ENCODE measurements around the gene CACNA1G.

The CACNA1G gene

DNA sequence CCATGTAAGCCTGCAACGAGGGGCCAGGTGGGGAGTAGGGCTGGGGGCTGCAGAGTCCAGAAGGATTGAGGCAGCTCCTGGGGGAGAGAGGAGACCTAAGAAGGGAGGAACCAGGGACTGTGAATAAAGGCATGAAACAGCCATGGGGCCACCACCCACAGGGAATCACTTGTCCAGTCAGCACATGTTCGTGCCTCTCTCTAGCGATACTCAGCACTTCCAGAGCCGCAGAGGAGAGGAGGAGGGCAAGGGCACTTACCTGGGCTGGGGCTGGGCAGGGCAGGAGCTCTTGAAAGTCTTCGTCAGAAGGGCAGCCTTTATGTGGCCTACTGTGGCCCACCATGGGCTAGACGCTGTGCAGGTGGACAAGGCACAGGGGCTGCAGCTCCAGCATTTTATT, 24.2 kb downstream of the CACNA1G start:
- H3K27me3 ChIP-seq (ENCODE audit: control insufficient read depth in 1 of 2, insufficient read depth in 2 of 2, low read length in 2 of 2) = peaks cover 0 to 2% of the 10 kb centered on the region in 2 donors
- H3K36me3 ChIP-seq (ENCODE audit: control insufficient read depth in 1 of 2, insufficient read depth in 2 of 2, low read length in 2 of 2) = no peaks in the 10 kb centered on the region
- no peak overlapping the region for H3K4me3 ChIP-seq (ENCODE audit: low read depth in 1 of 2, low read length in 2 of 2)
- H3K9me3 ChIP-seq (ENCODE audit: control insufficient read depth in 1 of 2, low read length in 2 of 2) = no peaks in the 10 kb centered on the region
- no peak overlapping the region for H3K9ac ChIP-seq (ENCODE audit: low read depth in 1 of 2, low read length in 2 of 2)
- H3K4me1 ChIP-seq (ENCODE audit: control insufficient read depth in 1 of 2, insufficient read depth in 2 of 2, low read length in 2 of 2) = peaks cover 3 to 6% of the 10 kb centered on the region in 2 donors
- no peak overlapping the region for H3K27ac ChIP-seq (ENCODE audit: low read depth, low read length)

DNA sequence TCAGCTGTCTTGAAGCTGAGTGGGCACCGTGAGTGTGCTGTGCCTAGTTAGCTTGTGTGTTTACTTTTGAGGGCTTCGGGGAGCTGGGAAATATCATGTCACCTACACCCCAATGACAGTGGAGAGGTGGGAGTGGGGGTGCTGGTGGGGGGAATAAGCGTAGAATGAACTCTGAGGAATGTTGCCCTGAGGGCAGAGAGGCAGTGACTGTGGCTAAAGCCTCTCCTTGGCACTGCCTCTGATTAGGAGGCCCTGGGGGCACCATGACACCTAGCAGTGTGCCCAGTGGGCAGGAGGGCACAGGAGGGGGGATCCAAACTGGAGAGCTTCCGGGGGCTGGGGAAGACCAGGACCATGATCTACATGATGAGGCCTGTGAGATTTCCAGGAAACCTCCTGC, 24.8 kb downstream of the CACNA1G start:
- H3K27me3 ChIP-seq (ENCODE audit: control insufficient read depth in 1 of 2, insufficient read depth in 2 of 2, low read length in 2 of 2) = no peaks in the 10 kb centered on the region
- H3K4me1 ChIP-seq (ENCODE audit: control insufficient read depth in 1 of 2, insufficient read depth in 2 of 2, low read length in 2 of 2) = peaks cover 3 to 6% of the 10 kb centered on the region in 2 donors
- no peaks in the 10 kb centered on the region for H3K9me3 ChIP-seq (ENCODE audit: control insufficient read depth in 1 of 2, low read length in 2 of 2)
- H3K4me3 ChIP-seq (ENCODE audit: low read depth in 1 of 2, low read length in 2 of 2) = no peak overlapping the region
- H3K27ac ChIP-seq (ENCODE audit: low read depth, low read length) = no peak overlapping the region
- H3K36me3 ChIP-seq (ENCODE audit: control insufficient read depth in 1 of 2, insufficient read depth in 2 of 2, low read length in 2 of 2) = no peaks in the 10 kb centered on the region
- H3K9ac ChIP-seq (ENCODE audit: low read depth in 1 of 2, low read length in 2 of 2) = no peak overlapping the region

DNA sequence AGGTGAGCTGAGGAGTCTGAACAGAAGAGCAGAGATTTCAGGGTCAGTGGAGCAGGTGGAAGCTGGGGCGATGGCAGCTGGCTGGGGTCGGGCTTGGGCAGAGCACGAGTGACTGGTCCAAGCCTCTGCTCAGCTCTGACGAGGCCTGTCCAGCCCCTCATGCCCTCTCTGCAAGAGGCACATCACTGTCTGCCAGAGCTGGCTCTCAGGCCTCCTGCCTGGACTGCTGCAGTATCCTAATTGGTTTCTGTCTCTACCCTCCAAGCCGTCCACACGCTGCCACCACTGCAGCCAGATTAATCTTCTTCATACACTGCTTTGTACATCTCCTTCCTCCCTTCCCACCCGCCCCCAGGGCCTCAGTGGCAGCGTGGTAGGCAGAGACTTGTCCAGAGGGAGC, 25.4 kb downstream of the CACNA1G start:
- Histone ChIP-seq H3K4me3 (ENCODE audit: low read depth in 1 of 2, low read length in 2 of 2) (no peak overlapping the region), H3K27me3 (ENCODE audit: control insufficient read depth in 1 of 2, insufficient read depth in 2 of 2, low read length in 2 of 2) (no peaks in the 10 kb centered on the region), H3K36me3 (ENCODE audit: control insufficient read depth in 1 of 2, insufficient read depth in 2 of 2, low read length in 2 of 2) (no peaks in the 10 kb centered on the region), H3K27ac (ENCODE audit: low read depth, low read length) (no peak overlapping the region), H3K4me1 (ENCODE audit: control insufficient read depth in 1 of 2, insufficient read depth in 2 of 2, low read length in 2 of 2) (peaks cover 3 to 6% of the 10 kb centered on the region in 2 donors), H3K9me3 (ENCODE audit: control insufficient read depth in 1 of 2, low read length in 2 of 2) (no peaks in the 10 kb centered on the region), H3K9ac (ENCODE audit: low read depth in 1 of 2, low read length in 2 of 2) (no peak overlapping the region)

GRCh38 chr17:50586421-50587247, 26.1 kb downstream of the CACNA1G start:
- peaks cover 3 to 6% of the 10 kb centered on the region in 2 donors for H3K4me1 ChIP-seq (ENCODE audit: control insufficient read depth in 1 of 2, insufficient read depth in 2 of 2, low read length in 2 of 2)

DNA sequence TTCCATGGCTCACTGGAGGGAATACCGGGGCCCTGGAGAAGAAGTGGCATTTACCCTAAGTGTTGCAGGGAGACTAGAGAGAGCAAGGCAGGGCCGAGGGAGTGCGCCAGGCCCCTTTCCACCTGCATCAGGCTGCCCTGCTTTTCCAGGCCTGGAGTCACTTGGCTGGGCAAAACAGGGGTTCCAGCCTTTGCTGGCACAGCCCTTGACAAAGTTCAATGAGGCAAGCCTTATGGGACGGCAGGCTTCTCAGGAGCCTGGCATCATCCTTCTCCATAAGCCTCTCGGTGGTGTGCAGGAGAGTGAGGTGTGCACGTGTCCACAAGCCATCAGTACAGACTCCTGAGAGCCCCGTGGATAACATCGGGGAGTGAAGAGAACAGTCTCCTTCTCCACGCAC, 27.1 kb downstream of the CACNA1G start:
- H3K4me3 ChIP-seq (ENCODE audit: low read depth in 1 of 2, low read length in 2 of 2) = no peak overlapping the region
- H3K27me3 ChIP-seq (ENCODE audit: control insufficient read depth in 1 of 2, insufficient read depth in 2 of 2, low read length in 2 of 2) = no peaks in the 10 kb centered on the region
- H3K9ac ChIP-seq (ENCODE audit: low read depth in 1 of 2, low read length in 2 of 2) = no peak overlapping the region
- no peak overlapping the region for H3K27ac ChIP-seq (ENCODE audit: low read depth, low read length)
- no peaks in the 10 kb centered on the region for H3K36me3 ChIP-seq (ENCODE audit: control insufficient read depth in 1 of 2, insufficient read depth in 2 of 2, low read length in 2 of 2)
- H3K4me1 ChIP-seq (ENCODE audit: control insufficient read depth in 1 of 2, insufficient read depth in 2 of 2, low read length in 2 of 2) = peaks cover 3 to 6% of the 10 kb centered on the region in 2 donors
- no peaks in the 10 kb centered on the region for H3K9me3 ChIP-seq (ENCODE audit: control insufficient read depth in 1 of 2, low read length in 2 of 2)

More at GRCh38 chr17:50586421-50587247, 26.1 kb downstream of the CACNA1G start:
- H3K27ac ChIP-seq (ENCODE audit: low read depth, low read length) = no peak overlapping the region
- no peak overlapping the region for H3K9ac ChIP-seq (ENCODE audit: low read depth in 1 of 2, low read length in 2 of 2)
- no peaks in the 10 kb centered on the region for H3K9me3 ChIP-seq (ENCODE audit: control insufficient read depth in 1 of 2, low read length in 2 of 2)
- H3K27me3 ChIP-seq (ENCODE audit: control insufficient read depth in 1 of 2, insufficient read depth in 2 of 2, low read length in 2 of 2) = no peaks in the 10 kb centered on the region
- H3K4me3 ChIP-seq (ENCODE audit: low read depth in 1 of 2, low read length in 2 of 2) = no peak overlapping the region
- H3K36me3 ChIP-seq (ENCODE audit: control insufficient read depth in 1 of 2, insufficient read depth in 2 of 2, low read length in 2 of 2) = no peaks in the 10 kb centered on the region

DNA sequence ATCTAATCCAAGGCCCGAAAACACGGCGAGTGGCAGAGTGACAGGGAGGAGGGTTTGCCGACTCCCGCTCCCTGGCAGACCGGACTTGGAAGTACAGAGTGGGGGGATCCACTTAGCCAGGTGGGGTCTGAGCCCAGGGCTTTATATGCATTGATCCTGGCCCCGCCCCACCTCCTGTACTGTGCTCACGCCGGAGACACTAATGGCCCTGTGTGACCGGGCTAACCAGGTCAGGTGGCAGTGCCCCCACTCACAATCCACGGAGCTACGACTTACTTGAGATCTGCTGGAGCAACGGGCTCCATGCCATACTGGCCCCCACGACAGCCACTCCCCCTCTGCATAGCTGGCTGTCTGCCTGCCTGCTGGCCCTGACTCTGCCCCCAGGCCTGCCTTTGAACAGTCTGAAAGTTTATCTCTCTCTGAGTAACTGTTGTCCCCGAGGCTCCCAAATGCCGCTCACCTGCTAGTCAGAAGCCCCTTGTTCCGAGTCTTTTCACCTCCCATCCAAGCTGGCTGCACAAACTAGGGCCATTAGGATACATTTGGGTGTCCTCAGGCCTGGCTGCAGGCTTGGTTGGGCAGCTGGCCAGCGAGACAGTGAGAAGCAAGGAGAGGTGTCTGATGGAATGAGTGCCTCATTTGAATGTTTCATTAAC, 28.0 kb downstream of the CACNA1G start:
- no peak overlapping the region for H3K27ac ChIP-seq (ENCODE audit: low read depth, low read length)
- no peaks in the 10 kb centered on the region for H3K36me3 ChIP-seq (ENCODE audit: control insufficient read depth in 1 of 2, insufficient read depth in 2 of 2, low read length in 2 of 2)

DNA sequence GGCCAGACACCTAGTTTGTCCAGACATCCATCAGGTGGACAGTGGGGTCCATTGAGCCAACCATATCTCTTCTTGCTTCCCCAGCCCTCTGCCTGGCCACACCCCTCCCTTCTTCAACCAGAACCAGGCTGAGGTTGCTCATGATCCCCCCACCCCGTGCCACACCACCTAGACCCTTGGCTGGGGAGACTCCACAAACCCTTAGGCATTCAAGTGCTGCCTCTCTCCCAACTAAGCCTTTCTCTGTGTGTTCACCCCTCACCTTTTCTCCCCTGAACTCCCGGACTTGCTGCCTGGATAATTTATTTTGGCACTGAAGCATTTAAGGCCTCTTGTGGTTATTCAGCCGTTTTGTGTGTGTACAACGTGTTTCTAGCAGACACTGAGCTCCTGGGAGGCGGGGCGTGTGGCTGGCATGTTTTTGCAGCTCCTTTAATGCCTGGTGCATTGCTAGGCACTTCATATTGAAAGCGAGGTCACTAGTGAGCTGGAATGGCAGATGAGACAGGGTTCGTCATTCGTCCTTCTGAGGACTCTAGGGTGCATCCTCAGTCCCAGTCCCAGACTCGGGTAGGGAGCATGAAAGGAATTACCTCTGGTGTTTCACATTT, 28.7 kb downstream of the CACNA1G start:
- Histone ChIP-seq H3K27ac (ENCODE audit: low read depth, low read length) (no peak overlapping the region), H3K36me3 (ENCODE audit: control insufficient read depth in 1 of 2, insufficient read depth in 2 of 2, low read length in 2 of 2) (no peaks in the 10 kb centered on the region), H3K27me3 (ENCODE audit: control insufficient read depth in 1 of 2, insufficient read depth in 2 of 2, low read length in 2 of 2) (no peaks in the 10 kb centered on the region), H3K4me1 (ENCODE audit: control insufficient read depth in 1 of 2, insufficient read depth in 2 of 2, low read length in 2 of 2) (peaks cover 3 to 6% of the 10 kb centered on the region in 2 donors), H3K9me3 (ENCODE audit: control insufficient read depth in 1 of 2, low read length in 2 of 2) (no peaks in the 10 kb centered on the region), H3K4me3 (ENCODE audit: low read depth in 1 of 2, low read length in 2 of 2) (no peak overlapping the region), H3K9ac (ENCODE audit: low read depth in 1 of 2, low read length in 2 of 2) (no peak overlapping the region)

More for the DNA sequence above, 28.0 kb downstream of the CACNA1G start:
- H3K4me3 ChIP-seq (ENCODE audit: low read depth in 1 of 2, low read length in 2 of 2) = no peak overlapping the region
- H3K9ac ChIP-seq (ENCODE audit: low read depth in 1 of 2, low read length in 2 of 2) = no peak overlapping the region
- no peaks in the 10 kb centered on the region for H3K9me3 ChIP-seq (ENCODE audit: control insufficient read depth in 1 of 2, low read length in 2 of 2)
- H3K27me3 ChIP-seq (ENCODE audit: control insufficient read depth in 1 of 2, insufficient read depth in 2 of 2, low read length in 2 of 2) = no peaks in the 10 kb centered on the region
- H3K4me1 ChIP-seq (ENCODE audit: control insufficient read depth in 1 of 2, insufficient read depth in 2 of 2, low read length in 2 of 2) = peaks cover 3 to 6% of the 10 kb centered on the region in 2 donors

- H3K9me3 ChIP-seq (ENCODE audit: control insufficient read depth in 1 of 2, low read length in 2 of 2) = no peaks in the 10 kb centered on the region
- no peak overlapping the region for H3K27ac ChIP-seq (ENCODE audit: low read depth, low read length)
- H3K27me3 ChIP-seq (ENCODE audit: control insufficient read depth in 1 of 2, insufficient read depth in 2 of 2, low read length in 2 of 2) = no peaks in the 10 kb centered on the region
- no peak overlapping the region for H3K4me3 ChIP-seq (ENCODE audit: low read depth in 1 of 2, low read length in 2 of 2)
- H3K4me1 ChIP-seq (ENCODE audit: control insufficient read depth in 1 of 2, insufficient read depth in 2 of 2, low read length in 2 of 2) = peaks cover 3 to 6% of the 10 kb centered on the region in 2 donors
- no peaks in the 10 kb centered on the region for H3K36me3 ChIP-seq (ENCODE audit: control insufficient read depth in 1 of 2, insufficient read depth in 2 of 2, low read length in 2 of 2)
- H3K9ac ChIP-seq (ENCODE audit: low read depth in 1 of 2, low read length in 2 of 2) = no peak overlapping the region
Measured at GRCh38 chr17:50590946-50591737, 30.6 kb downstream of the CACNA1G start.

- no peaks in the 10 kb centered on the region for H3K9me3 ChIP-seq (ENCODE audit: control insufficient read depth in 1 of 2, low read length in 2 of 2)
- peaks cover 3 to 6% of the 10 kb centered on the region in 2 donors for H3K4me1 ChIP-seq (ENCODE audit: control insufficient read depth in 1 of 2, insufficient read depth in 2 of 2, low read length in 2 of 2)
- no peaks in the 10 kb centered on the region for H3K36me3 ChIP-seq (ENCODE audit: control insufficient read depth in 1 of 2, insufficient read depth in 2 of 2, low read length in 2 of 2)
Measured at GRCh38 chr17:50593321-50593720, 32.8 kb downstream of the CACNA1G start.

More at GRCh38 chr17:50593321-50593720, 32.8 kb downstream of the CACNA1G start:
- no peak overlapping the region for H3K27ac ChIP-seq (ENCODE audit: low read depth, low read length)
- H3K9ac ChIP-seq (ENCODE audit: low read depth in 1 of 2, low read length in 2 of 2) = no peak overlapping the region
- H3K4me3 ChIP-seq (ENCODE audit: low read depth in 1 of 2, low read length in 2 of 2) = no peak overlapping the region
- H3K27me3 ChIP-seq (ENCODE audit: control insufficient read depth in 1 of 2, insufficient read depth in 2 of 2, low read length in 2 of 2) = no peaks in the 10 kb centered on the region

All from duodenal mucosa (tissue), 2 donors.